ENCODE results near the gene NHLRC2. TPM values are rescaled to one million over a fixed set of nuclear protein-coding genes. Genes with fewer than 3 reads are reported as not detected.

The NHLRC2 gene
- polyA plus RNA-seq, 3 donors = 2.8 to 6.9 (median 5.3) TPM

DNA sequence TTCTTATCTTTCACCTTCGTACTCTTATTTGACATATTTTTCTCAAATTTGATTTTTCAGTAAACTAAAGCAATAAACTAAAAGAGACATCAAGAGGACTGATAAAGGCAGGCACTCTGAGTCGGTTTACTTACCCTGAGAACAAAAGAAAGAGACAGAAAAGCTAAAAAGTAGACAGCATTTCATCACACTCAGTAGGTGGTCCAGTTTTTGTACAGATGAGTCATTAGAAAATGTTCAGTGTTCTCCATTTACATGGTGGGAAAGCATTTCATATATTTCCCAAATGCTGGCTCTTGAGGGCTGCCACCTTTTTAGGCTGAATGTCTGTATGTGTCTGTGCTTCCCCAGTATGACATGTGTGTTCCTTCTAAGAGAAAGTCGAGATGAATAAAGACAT is 52.7 kb downstream of the NHLRC2 start:
- Histone ChIP-seq H3K36me3 (replicated peaks in 1 of 2; ENCODE audit: control insufficient read depth in 1 of 2, insufficient read depth in 2 of 2, low read length in 2 of 2) (peaks cover 63 to 85% of the 10 kb centered on the region in 2 donors), H4K20me1 (ENCODE audit: insufficient read depth, low read length) (no peaks in the 10 kb centered on the region), H3K27ac (ENCODE audit: low read depth in 1 of 2, low read length in 2 of 2) (no peak overlapping the region), H3K4me3 (replicated peaks in 1 of 3; ENCODE audit: low read depth in 2 of 3, low read length in 3 of 3) (no peak overlapping the region), H3K27me3 (ENCODE audit: control insufficient read depth in 2 of 2, insufficient read depth in 2 of 2, low read length in 2 of 2) (no peaks in the 10 kb centered on the region), H3K9me3 (replicated peaks in 1 of 2; ENCODE audit: control insufficient read depth in 1 of 2, insufficient read depth in 1 of 2, low read length in 2 of 2) (no peaks in the 10 kb centered on the region), H3K9ac (ENCODE audit: insufficient read depth, low read length, poor library complexity, severe bottlenecking) (no peak overlapping the region), H3K4me2 (replicated peaks; ENCODE audit: extremely low read depth, low read length, poor library complexity, severe bottlenecking) (no peak overlapping the region), H3K4me1 (ENCODE audit: control insufficient read depth in 1 of 2, insufficient read depth in 2 of 2, low read length in 2 of 2) (no peaks in the 10 kb centered on the region), H3K79me2 (ENCODE audit: insufficient read depth, low read length) (no peaks in the 10 kb centered on the region), H2AFZ (ENCODE audit: insufficient read depth, low read depth, low read length, poor library complexity, severe bottlenecking) (no peak overlapping the region)
- H3K27ac Mint-ChIP-seq = no peak overlapping the region
- no peak overlapping the region for H3K4me3 Mint-ChIP-seq
- DNase-seq = no peak
- H3K4me1 Mint-ChIP-seq = no peaks in the 10 kb centered on the region
- H3K36me3 Mint-ChIP-seq = peaks cover 59 to 67% of the 10 kb centered on the region in 2 donors
- intact Hi-C loops (cut with micrococcal nuclease) = no loop called here
- no CpG with 5 or more reads among the region's 3 CpGs for WGBS (ENCODE audit: insufficient coverage)
- H3K27me3 Mint-ChIP-seq (ENCODE audit: low read depth in 3 of 3) = no peaks in the 10 kb centered on the region
- H3K9me3 Mint-ChIP-seq = no peaks in the 10 kb centered on the region
- TF ChIP-seq, protein P1, sequence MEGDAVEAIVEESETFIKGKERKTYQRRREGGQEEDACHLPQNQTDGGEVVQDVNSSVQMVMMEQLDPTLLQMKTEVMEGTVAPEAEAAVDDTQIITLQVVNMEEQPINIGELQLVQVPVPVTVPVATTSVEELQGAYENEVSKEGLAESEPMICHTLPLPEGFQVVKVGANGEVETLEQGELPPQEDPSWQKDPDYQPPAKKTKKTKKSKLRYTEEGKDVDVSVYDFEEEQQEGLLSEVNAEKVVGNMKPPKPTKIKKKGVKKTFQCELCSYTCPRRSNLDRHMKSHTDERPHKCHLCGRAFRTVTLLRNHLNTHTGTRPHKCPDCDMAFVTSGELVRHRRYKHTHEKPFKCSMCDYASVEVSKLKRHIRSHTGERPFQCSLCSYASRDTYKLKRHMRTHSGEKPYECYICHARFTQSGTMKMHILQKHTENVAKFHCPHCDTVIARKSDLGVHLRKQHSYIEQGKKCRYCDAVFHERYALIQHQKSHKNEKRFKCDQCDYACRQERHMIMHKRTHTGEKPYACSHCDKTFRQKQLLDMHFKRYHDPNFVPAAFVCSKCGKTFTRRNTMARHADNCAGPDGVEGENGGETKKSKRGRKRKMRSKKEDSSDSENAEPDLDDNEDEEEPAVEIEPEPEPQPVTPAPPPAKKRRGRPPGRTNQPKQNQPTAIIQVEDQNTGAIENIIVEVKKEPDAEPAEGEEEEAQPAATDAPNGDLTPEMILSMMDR (IDR thresholded peaks at IDR 0.05) = no peak

- Histone ChIP-seq H3K9me3 (replicated peaks in 1 of 2; ENCODE audit: control insufficient read depth in 1 of 2, insufficient read depth in 1 of 2, low read length in 2 of 2) (no peaks in the 10 kb centered on the region), H4K20me1 (ENCODE audit: insufficient read depth, low read length) (no peaks in the 10 kb centered on the region), H3K79me2 (ENCODE audit: insufficient read depth, low read length) (no peaks in the 10 kb centered on the region), H3K4me2 (replicated peaks; ENCODE audit: extremely low read depth, low read length, poor library complexity, severe bottlenecking) (no peak overlapping the region), H3K9ac (ENCODE audit: insufficient read depth, low read length, poor library complexity, severe bottlenecking) (no peak overlapping the region), H3K4me1 (ENCODE audit: control insufficient read depth in 1 of 2, insufficient read depth in 2 of 2, low read length in 2 of 2) (no peaks in the 10 kb centered on the region), H2AFZ (ENCODE audit: insufficient read depth, low read depth, low read length, poor library complexity, severe bottlenecking) (no peak overlapping the region), H3K36me3 (replicated peaks in 1 of 2; ENCODE audit: control insufficient read depth in 1 of 2, insufficient read depth in 2 of 2, low read length in 2 of 2) (peaks cover 56 to 85% of the 10 kb centered on the region in 2 donors), H3K27ac (ENCODE audit: low read depth in 1 of 2, low read length in 2 of 2) (no peak overlapping the region), H3K4me3 (replicated peaks in 1 of 3; ENCODE audit: low read depth in 2 of 3, low read length in 3 of 3) (no peak overlapping the region), H3K27me3 (ENCODE audit: control insufficient read depth in 2 of 2, insufficient read depth in 2 of 2, low read length in 2 of 2) (no peaks in the 10 kb centered on the region)
- Mint-ChIP-seq H3K4me3 (no peak overlapping the region), H3K27ac (no peak overlapping the region), H3K27me3 (ENCODE audit: low read depth in 3 of 3) (peaks cover 0 to 3% (median 0%) of the 10 kb centered on the region in 3 donors), H3K4me1 (no peaks in the 10 kb centered on the region), H3K9me3 (no peaks in the 10 kb centered on the region), H3K36me3 (peaks cover 57 to 65% of the 10 kb centered on the region in 2 donors)
- DNase-seq = no peak
- TF ChIP-seq, protein P1 (IDR thresholded peaks at IDR 0.05) = no peak
- WGBS (ENCODE audit: insufficient coverage) = no CpG with 5 or more reads among the region's 1 CpG
- intact Hi-C loops (cut with micrococcal nuclease) = no loop called here
Observed at GRCh38 chr10:113908236-113908635, 53.8 kb downstream of the NHLRC2 start.

All from CD14-positive monocyte (primary cell).